Hepatocyte (in vitro differentiated cells): ENCODE measurements around the gene NPIPA5. TPM values are rescaled to one million over a fixed set of nuclear protein-coding genes. Genes with fewer than 3 reads are reported as not detected.
"Not testable (repeated sequence)": the region's sequence is repeated elsewhere in the genome, so short reads cannot be mapped to it uniquely, and the experiment has no call there.

Source experiments
- DNase-seq: peaks from one replicate; pipeline ENCODE4 v3.0.0-alpha.2; 2016; ENCODE audit warnings: low spot score
- H2AFZ ChIP-seq: fragments of 200-600 bp; sonication (generic); 2 replicates; pipeline ENCODE4 v1.6.0; 2016; ENCODE audit warnings: antibody characterized with exemption, mild to moderate bottlenecking
- H3K27ac ChIP-seq: fragments of 200-600 bp; sonication (generic); 2 replicates; pipeline ENCODE4 v1.5.1; 2016; ENCODE audit warnings: mild to moderate bottlenecking
- H3K27me3 ChIP-seq: fragments of 200-600 bp; sonication (generic); 2 replicates; pipeline ENCODE4 v1.6.1; 2016
- H3K36me3 ChIP-seq: fragments of 200-600 bp; sonication (generic); replicated peaks from 2 replicates; pipeline ENCODE4 v1.5.1; 2016; ENCODE audit warnings: low read depth; ENCODE audit not compliant: insufficient read depth
- H3K4me1 ChIP-seq: fragments of 200-600 bp; sonication (generic); 2 replicates; pipeline ENCODE4 v1.5.1; 2016; ENCODE audit warnings: mild to moderate bottlenecking, moderate library complexity; ENCODE audit not compliant: insufficient read depth
- H3K4me2 ChIP-seq: fragments of 200-600 bp; sonication (generic); 2 replicates; pipeline ENCODE4 v1.6.0; 2016
- H3K4me3 ChIP-seq: fragments of 200-600 bp; sonication (generic); 2 replicates; pipeline ENCODE4 v1.5.1; 2016; ENCODE audit warnings: mild to moderate bottlenecking
- H3K79me2 ChIP-seq: fragments of 200-600 bp; sonication (generic); 2 replicates; pipeline ENCODE4 v1.6.0; 2017; ENCODE audit warnings: mild to moderate bottlenecking
- H3K9me2 ChIP-seq: fragments of 200-600 bp; sonication (generic); replicated peaks from 2 replicates; pipeline ENCODE4 v1.6.0; 2017; ENCODE audit warnings: mild to moderate bottlenecking; ENCODE audit not compliant: insufficient read depth
- H3K9me3 ChIP-seq: fragments of 200-600 bp; sonication (generic); 2 replicates; pipeline ENCODE4 v1.5.1; 2016; ENCODE audit warnings: low read depth, mild to moderate bottlenecking
- H4K20me1 ChIP-seq: fragments of 200-600 bp; sonication (generic); 2 replicates; pipeline ENCODE4 v1.6.0; 2016; ENCODE audit warnings: mild to moderate bottlenecking; ENCODE audit not compliant: insufficient read depth, poor library complexity, severe bottlenecking
- CTCF ChIP-seq: fragments of 200-600 bp; sonication (generic); IDR thresholded peaks from 2 replicates; pipeline ENCODE4 v1.5.1; 2016; ENCODE audit warnings: antibody characterized with exemption, mild to moderate bottlenecking; ENCODE audit not compliant: poor library complexity
- EZH2 ChIP-seq: fragments of 200-600 bp; sonication (generic); IDR thresholded peaks from 2 replicates; pipeline ENCODE4 v1.6.1; 2016; ENCODE audit warnings: antibody characterized with exemption, mild to moderate bottlenecking, borderline replicate concordance
- EZH2phosphoT487 ChIP-seq: fragments of 200-600 bp; sonication (generic); IDR thresholded peaks from one replicate; pipeline ENCODE4 v1.6.1; 2018; ENCODE audit warnings: antibody characterized with exemption, mild to moderate bottlenecking, low read depth, moderate library complexity; ENCODE audit not compliant: unreplicated experiment, severe bottlenecking
- WGBS: methylation state at CpG from one replicate; pipeline ENCODE4 v1.1.6; 2016; ENCODE audit warnings: low lambda C conversion rate; ENCODE audit errors: missing lambda C conversion rate; 5-methylcytosine and 5-hydroxymethylcytosine counted together
- polyA plus RNA-seq: library from polyadenylated mRNA; unstranded; fragments of >200 nt; fragmentation: Nextera tagmentation; extraction: Ambion mirVana; gene quantifications from 2 replicates; pipeline ENCODE4 v1.2.1, GENCODE V29; 2016
- total RNA-seq: library from RNA; depleted of rRNA; stranded (reverse); fragments of >200 nt; gene quantifications from 2 replicates; pipeline ENCODE4 v1.2.3, GENCODE V29; 2014

The NPIPA5 gene
- total RNA-seq (not detected in 2 replicates), polyA plus RNA-seq (0.71 and 0.77 TPM in 2 replicates)

DNA sequence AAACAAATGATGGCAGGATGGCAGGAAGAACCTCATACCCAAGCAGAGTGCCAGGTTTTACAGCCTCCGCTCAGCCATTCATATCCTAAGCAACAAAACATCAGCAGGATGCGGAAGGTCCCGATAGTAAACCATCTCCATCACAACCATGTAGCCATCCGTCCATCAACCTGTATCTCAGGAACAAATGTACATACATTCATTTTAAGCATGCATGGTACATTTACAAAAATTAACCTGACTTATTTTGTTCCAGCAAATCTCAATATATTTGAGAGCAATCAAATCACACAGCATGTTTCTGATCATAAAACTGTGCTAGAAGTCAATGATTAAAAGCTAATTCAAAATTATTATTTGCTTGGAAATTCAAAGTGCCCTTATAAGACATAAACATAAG is at the start of gene NPIPA5:
Gene NPIPA5 (minus strand): TSS at position 101 of the 400 bp plus-strand sequence. CDS start 0 bp downstream, at position 101.
- not testable (repeated sequence) for H3K4me1 ChIP-seq, H3K36me3 ChIP-seq, H3K79me2 ChIP-seq, H3K27me3 ChIP-seq, H3K9me2 ChIP-seq, H3K4me2 ChIP-seq, H2AFZ ChIP-seq, H3K9me3 ChIP-seq, H4K20me1 ChIP-seq, H3K4me3 ChIP-seq, DNase-seq, H3K27ac ChIP-seq
- no CpG with 5 or more reads among the region's 4 CpGs for WGBS

- TF ChIP-seq CTCF = peak; percentile 62
- no peak for TF ChIP-seq EZH2phosphoT487
- TF ChIP-seq EZH2 = no peak
- no peaks in the 10 kb centered on the region for H3K9me2 ChIP-seq
- no peak overlapping the region for H2AFZ ChIP-seq
- H3K4me3 ChIP-seq = no peak overlapping the region
- H3K4me1 ChIP-seq = no peaks in the 10 kb centered on the region
- H3K27ac ChIP-seq = no peak overlapping the region
- peak; percentile 57 for DNase-seq
- peaks cover under 1% of the 10 kb centered on the region for H3K27me3 ChIP-seq
- no peaks in the 10 kb centered on the region for H3K9me3 ChIP-seq
- no peaks in the 10 kb centered on the region for H4K20me1 ChIP-seq
- no peaks in the 10 kb centered on the region for H3K79me2 ChIP-seq
- H3K4me2 ChIP-seq = no peak overlapping the region
- 30% methylated on average over 8 of the region's 8 CpGs for WGBS
- no peaks in the 10 kb centered on the region for H3K36me3 ChIP-seq
Observed at GRCh38 chr16:15427648-15428239, 49.6 kb upstream of the NPIPA5 start.

DNA sequence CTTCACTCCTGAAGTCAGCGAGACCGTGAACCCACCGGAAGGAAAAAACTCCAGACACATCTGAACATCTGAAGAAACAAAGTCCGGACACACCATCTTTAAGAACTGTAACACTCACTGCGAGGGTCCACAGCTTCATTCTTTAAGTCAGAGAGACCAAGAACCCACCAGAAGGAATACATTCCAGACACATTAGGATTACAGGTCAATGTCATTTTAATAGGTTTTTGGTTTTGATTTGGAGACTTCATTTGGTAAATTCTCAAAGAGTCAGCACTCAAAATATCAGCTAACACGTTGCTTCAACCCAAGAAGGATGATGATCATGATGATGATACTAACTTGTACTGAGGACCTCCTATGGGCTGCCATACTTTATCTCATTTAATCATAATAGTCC is 48.7 kb upstream of the NPIPA5 start:
- no peaks in the 10 kb centered on the region for H3K36me3 ChIP-seq
- no peak overlapping the region for H3K4me2 ChIP-seq
- no peak overlapping the region for H2AFZ ChIP-seq
- H3K27me3 ChIP-seq = no peaks in the 10 kb centered on the region
- TF ChIP-seq CTCF = no peak
- TF ChIP-seq EZH2phosphoT487 = no peak
- TF ChIP-seq EZH2 = no peak
- no peaks in the 10 kb centered on the region for H3K4me1 ChIP-seq
- no peaks in the 10 kb centered on the region for H4K20me1 ChIP-seq
- H3K79me2 ChIP-seq = no peaks in the 10 kb centered on the region
- no peak for DNase-seq
- H3K27ac ChIP-seq = no peak overlapping the region
- H3K4me3 ChIP-seq = no peak overlapping the region
- no peaks in the 10 kb centered on the region for H3K9me3 ChIP-seq
- 81% methylated on average over 6 of the region's 6 CpGs for WGBS
- H3K9me2 ChIP-seq = no peaks in the 10 kb centered on the region

DNA sequence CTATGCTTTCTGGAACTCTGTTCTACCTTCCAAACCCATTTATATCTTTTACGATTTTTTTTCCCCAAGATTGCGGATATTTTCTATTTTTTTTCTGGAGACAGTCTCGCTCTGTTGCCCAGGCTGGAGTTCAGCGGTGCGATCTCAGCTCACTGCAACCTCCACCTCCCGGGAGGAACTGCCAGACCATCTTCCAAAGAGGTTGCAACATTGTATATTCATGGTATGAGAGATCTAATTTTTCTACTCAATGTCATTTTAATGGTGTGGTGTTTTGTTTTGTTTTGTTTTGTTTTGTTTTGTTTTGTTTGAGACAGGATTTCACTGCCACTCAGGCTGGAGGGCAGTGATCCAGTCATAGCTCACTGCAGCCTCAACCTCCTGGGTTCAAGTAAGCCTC is 47.8 kb upstream of the NPIPA5 start:
- TF ChIP-seq CTCF (no peak), EZH2phosphoT487 (no peak), EZH2 (no peak)
- no peaks in the 10 kb centered on the region for H3K9me2 ChIP-seq
- no peak overlapping the region for H3K27ac ChIP-seq
- H3K79me2 ChIP-seq = no peaks in the 10 kb centered on the region
- 96% methylated on average over 6 of the region's 6 CpGs for WGBS
- H3K27me3 ChIP-seq = no peaks in the 10 kb centered on the region
- H3K9me3 ChIP-seq = no peaks in the 10 kb centered on the region
- H3K4me2 ChIP-seq = no peak overlapping the region
- no peaks in the 10 kb centered on the region for H3K36me3 ChIP-seq
- DNase-seq = no peak
- H3K4me1 ChIP-seq = no peaks in the 10 kb centered on the region
- no peak overlapping the region for H2AFZ ChIP-seq
- H4K20me1 ChIP-seq = no peaks in the 10 kb centered on the region
- H3K4me3 ChIP-seq = no peak overlapping the region
